Lower leg skin (tissue), 4 donors: ENCODE measurements around the gene GSX1. TPM values are rescaled to one million over a fixed set of nuclear protein-coding genes. Genes with fewer than 3 reads are reported as not detected.
A peak's percentile ranks its signal among the peaks of the same experiment; 100 is the strongest.

ENCODE experiments used
- DNase-seq, 2 donors: peaks; one replicate each; pipeline ENCODE4 v3.0.0-alpha.2; 2019; ENCODE audit warnings: low spot score in 2 of 2
- H3K4me3 ChIP-seq: fragments of 200-600 bp; sonication (generic); 2 replicates; pipeline ENCODE4 v1.5.1; 2017; ENCODE audit warnings: mild to moderate bottlenecking, low read depth; ENCODE audit not compliant: poor library complexity, severe bottlenecking
- POLR2A ChIP-seq, 2 donors: fragments of 450-650 bp; IDR thresholded peaks; one replicate each; pipeline ENCODE4 v1.6.1; 2016 to 2017; ENCODE audit warnings: antibody characterized with exemption in 2 of 2, mild to moderate bottlenecking in 1 of 2, moderate library complexity in 1 of 2
- WGBS, 2 donors: methylation state at CpG; one replicate each; pipeline ENCODE4 v1.1.5; 2018; 5-methylcytosine and 5-hydroxymethylcytosine counted together
- intact Hi-C: fragments of 100-400 bp; cut with DNase I; formaldehyde crosslinking; loops from one replicate; pipeline ENCODE4 v1.15.0; 2023; ENCODE audit warnings: low total_unique reads
- total RNA-seq, 4 donors: library from RNA; depleted of rRNA; stranded (reverse); fragments of >200 nt; gene quantifications; one replicate each; pipeline ENCODE4 v1.1.0, GENCODE V29; 2016
- TF ChIP-seq, protein P1 (sequence below), 3 donors: fragments of 450-650 bp; IDR thresholded peaks; one replicate each; pipeline ENCODE4 v1.5.1; 2016; ENCODE audit warnings: antibody characterized with exemption in 3 of 3, mild to moderate bottlenecking in 3 of 3, moderate library complexity in 2 of 3

Gene GSX1
- total RNA-seq, 4 donors from 2014 or later: not detected

GRCh38 chr13:27827646-27828045 lies 35.4 kb downstream of the GSX1 start:
- intact Hi-C loops: loop anchor here (2.0 to 10.0 kb wide), 3 partner anchors 147 to 451 kb away; no protein-coding TSS in a partner anchor
- DNase-seq: peak in 1 of 2 donors; percentile 75
- no peak overlapping the region for H3K4me3 ChIP-seq
- WGBS, 2 donors: 66 to 76% methylated on average over 4 of the region's 4 CpGs
- TF ChIP-seq POLR2A (IDR thresholded peaks at IDR 0.05): no peak
- TF ChIP-seq, protein P1, sequence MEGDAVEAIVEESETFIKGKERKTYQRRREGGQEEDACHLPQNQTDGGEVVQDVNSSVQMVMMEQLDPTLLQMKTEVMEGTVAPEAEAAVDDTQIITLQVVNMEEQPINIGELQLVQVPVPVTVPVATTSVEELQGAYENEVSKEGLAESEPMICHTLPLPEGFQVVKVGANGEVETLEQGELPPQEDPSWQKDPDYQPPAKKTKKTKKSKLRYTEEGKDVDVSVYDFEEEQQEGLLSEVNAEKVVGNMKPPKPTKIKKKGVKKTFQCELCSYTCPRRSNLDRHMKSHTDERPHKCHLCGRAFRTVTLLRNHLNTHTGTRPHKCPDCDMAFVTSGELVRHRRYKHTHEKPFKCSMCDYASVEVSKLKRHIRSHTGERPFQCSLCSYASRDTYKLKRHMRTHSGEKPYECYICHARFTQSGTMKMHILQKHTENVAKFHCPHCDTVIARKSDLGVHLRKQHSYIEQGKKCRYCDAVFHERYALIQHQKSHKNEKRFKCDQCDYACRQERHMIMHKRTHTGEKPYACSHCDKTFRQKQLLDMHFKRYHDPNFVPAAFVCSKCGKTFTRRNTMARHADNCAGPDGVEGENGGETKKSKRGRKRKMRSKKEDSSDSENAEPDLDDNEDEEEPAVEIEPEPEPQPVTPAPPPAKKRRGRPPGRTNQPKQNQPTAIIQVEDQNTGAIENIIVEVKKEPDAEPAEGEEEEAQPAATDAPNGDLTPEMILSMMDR (IDR thresholded peaks at IDR 0.05): no peak

GRCh38 chr13:27830010-27830409 lies 37.7 kb downstream of the GSX1 start:
- 2 to 6% methylated on average over 14 to 25 of the region's 25 CpGs for WGBS, 2 donors
- H3K4me3 ChIP-seq: no peak overlapping the region
- DNase-seq: peak in 1 of 2 donors; percentile 86
- intact Hi-C loops: no loop called here
- no peak for TF ChIP-seq POLR2A (IDR thresholded peaks at IDR 0.05)
- TF ChIP-seq, protein P1 (IDR thresholded peaks at IDR 0.05): peak in 1 of 3 donors; percentile 74

- intact Hi-C loops: no loop called here
- no peak for TF ChIP-seq POLR2A (IDR thresholded peaks at IDR 0.05)
- TF ChIP-seq, protein P1 (IDR thresholded peaks at IDR 0.05): no peak
- peak in 1 of 2 donors; percentile 58 for DNase-seq
- H3K4me3 ChIP-seq: no peak overlapping the region
- 80 to 86% methylated on average over 7 of the region's 7 CpGs for WGBS, 2 donors
Measured at GRCh38 chr13:27833206-27833605, 40.9 kb downstream of the GSX1 start.

DNA sequence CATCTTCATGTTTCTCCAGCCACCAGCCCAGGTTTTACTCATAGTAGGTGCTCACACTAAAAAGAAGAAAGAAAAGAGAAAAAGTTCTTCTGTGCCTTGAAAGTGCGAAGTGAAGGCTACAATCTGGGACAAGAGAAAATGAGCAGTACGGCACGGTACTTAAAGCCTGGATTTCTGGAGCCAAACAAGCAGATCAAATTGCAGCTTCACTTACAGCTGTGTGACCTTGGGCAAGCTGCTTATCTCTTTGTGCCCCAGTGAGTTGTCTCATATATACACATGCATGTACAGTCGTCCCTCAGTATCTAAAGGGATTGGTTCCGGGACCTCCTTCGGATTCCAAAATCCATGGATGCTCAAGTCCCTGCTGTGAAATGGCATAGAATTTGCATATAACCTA lies 41.8 kb downstream of the GSX1 start:
- TF ChIP-seq, protein P1 (IDR thresholded peaks at IDR 0.05): no peak
- TF ChIP-seq POLR2A (IDR thresholded peaks at IDR 0.05): no peak
- H3K4me3 ChIP-seq: no peak overlapping the region
- intact Hi-C loops: no loop called here
- DNase-seq: peak in 1 of 2 donors; percentile 40
- WGBS, 2 donors: 68% methylated on average over 6 of the region's 6 CpGs

GRCh38 chr13:27835799-27836198 lies 43.5 kb downstream of the GSX1 start:
- no peak for DNase-seq
- intact Hi-C loops: no loop called here
- no peak overlapping the region for H3K4me3 ChIP-seq
- TF ChIP-seq POLR2A (IDR thresholded peaks at IDR 0.05): no peak
- TF ChIP-seq, protein P1 (IDR thresholded peaks at IDR 0.05): no peak
- 84 to 90% methylated on average over 3 of the region's 3 CpGs for WGBS, 2 donors

- no peak for DNase-seq
- intact Hi-C loops: no loop called here
- H3K4me3 ChIP-seq: no peak overlapping the region
- TF ChIP-seq POLR2A (IDR thresholded peaks at IDR 0.05): no peak
- TF ChIP-seq, protein P1 (IDR thresholded peaks at IDR 0.05): no peak
- WGBS, 2 donors: 72 to 80% methylated on average over 8 of the region's 8 CpGs
Measured at GRCh38 chr13:27839809-27840467, 47.7 kb downstream of the GSX1 start.
